GM12892 (cell line): ENCODE results near the gene MMP24OS.

Experiments used
- POLR2A ChIP-seq: IDR thresholded peaks from 2 replicates; pipeline ENCODE4 v1.6.1; 2011; ENCODE audit warnings: low read depth, low read length, control low read depth
- TAF1 ChIP-seq: IDR thresholded peaks from 2 replicates; pipeline ENCODE4 v1.6.1; 2011; ENCODE audit warnings: low read depth, mild to moderate bottlenecking, control low read depth, low read length, borderline replicate concordance

GRCh38 chr20:35271073-35271882 is 6.6 kb downstream of the MMP24OS start:
- no peak for TF ChIP-seq POLR2A
- no peak for TF ChIP-seq TAF1
